CD14-positive monocyte (primary cell): ENCODE results near the gene CABP7. TPM values are rescaled to one million over a fixed set of nuclear protein-coding genes. Genes with fewer than 3 reads are reported as not detected.

Experiments used
- DNase-seq, 3 donors: peaks; one replicate each; pipeline ENCODE4 v3.0.0-alpha.2; 2011 to 2022
- H2AFZ ChIP-seq: 2 replicates; pipeline ENCODE4 v1.6.0; 2012; ENCODE audit warnings: mild to moderate bottlenecking, low read depth, low read length, inconsistent platforms; ENCODE audit not compliant: insufficient read depth, poor library complexity, severe bottlenecking
- H3K27ac ChIP-seq, 2 donors: 1 replicate in 1 of 2; 2 replicates in 1 of 2; pipeline ENCODE4 v1.5.1; 2012 to 2013; ENCODE audit warnings: low read length in 2 of 2, control low read depth in 1 of 2, inconsistent platforms in 1 of 2, low read depth in 1 of 2, mild to moderate bottlenecking in 1 of 2
- H3K27me3 ChIP-seq, 2 donors: one replicate each; pipeline versions ENCODE4 v1.6.0 to v1.6.1; 2011 to 2013; ENCODE audit warnings: low read length in 2 of 2; ENCODE audit not compliant: control insufficient read depth in 2 of 2, insufficient read depth in 2 of 2
- H3K36me3 ChIP-seq, 2 donors: replicated peaks in 1 of 2; 1 replicate in 1 of 2; 2 replicates in 1 of 2; pipeline versions ENCODE4 v1.5.1 to v1.6.1; 2012 to 2013; ENCODE audit warnings: low read length in 2 of 2, control low read depth in 1 of 2, inconsistent platforms in 1 of 2, mild to moderate bottlenecking in 1 of 2; ENCODE audit not compliant: insufficient read depth in 2 of 2, control insufficient read depth in 1 of 2
- H3K4me1 ChIP-seq, 2 donors: 1 replicate in 1 of 2; 2 replicates in 1 of 2; pipeline versions ENCODE4 v1.5.1 to v1.6.1; 2012 to 2013; ENCODE audit warnings: low read length in 2 of 2, control low read depth in 1 of 2, inconsistent platforms in 1 of 2, mild to moderate bottlenecking in 1 of 2, moderate library complexity in 1 of 2; ENCODE audit not compliant: insufficient read depth in 2 of 2, control insufficient read depth in 1 of 2
- H3K4me2 ChIP-seq: replicated peaks from 2 replicates; pipeline ENCODE3; 2012; ENCODE audit warnings: low read length, moderate library complexity, mild to moderate bottlenecking; ENCODE audit not compliant: poor library complexity, severe bottlenecking; ENCODE audit errors: extremely low read depth
- H3K4me3 ChIP-seq, 3 experiments: fragments of 200-600 bp in 1 of 3; sonication (generic) in 1 of 3; replicated peaks in 1 of 3; 1 replicate in 2 of 3; 2 replicates in 1 of 3; pipeline ENCODE4 v1.5.1; 2011 to 2013; ENCODE audit warnings: low read length in 3 of 3, mild to moderate bottlenecking in 3 of 3, control low read depth in 2 of 3, low read depth in 2 of 3, inconsistent platforms in 1 of 3, moderate library complexity in 1 of 3
- H3K79me2 ChIP-seq: 2 replicates; pipeline ENCODE4 v1.6.0; 2012; ENCODE audit warnings: mild to moderate bottlenecking, control low read depth, inconsistent platforms, low read length, moderate library complexity; ENCODE audit not compliant: insufficient read depth
- H3K9ac ChIP-seq: 2 replicates; pipeline ENCODE4 v1.6.0; 2017; ENCODE audit warnings: low read length, mild to moderate bottlenecking; ENCODE audit not compliant: insufficient read depth, poor library complexity, severe bottlenecking
- H3K9me3 ChIP-seq, 2 donors: replicated peaks in 1 of 2; 1 replicate in 1 of 2; 2 replicates in 1 of 2; pipeline versions ENCODE4 v1.5.1 to v1.6.1; 2012 to 2013; ENCODE audit warnings: low read length in 2 of 2, control low read depth in 1 of 2; ENCODE audit not compliant: control insufficient read depth in 1 of 2, insufficient read depth in 1 of 2
- H4K20me1 ChIP-seq: 2 replicates; pipeline ENCODE4 v1.6.0; 2012; ENCODE audit warnings: mild to moderate bottlenecking, low read length, control low read depth, moderate library complexity; ENCODE audit not compliant: insufficient read depth
- H3K27ac Mint-ChIP-seq, 7 donors: one replicate each; pipeline ENCODE4 v1.8.0; 2020; ENCODE audit warnings: mild to moderate bottlenecking in 7 of 7, mixed read lengths in 7 of 7, moderate library complexity in 6 of 7, inconsistent platforms in 2 of 7
- H3K27me3 Mint-ChIP-seq, 3 donors: one replicate each; pipeline ENCODE4 v1.8.0; 2021 to 2022; ENCODE audit warnings: low read depth in 3 of 3, mild to moderate bottlenecking in 3 of 3, mixed read lengths in 3 of 3, moderate library complexity in 3 of 3, inconsistent platforms in 1 of 3
- H3K36me3 Mint-ChIP-seq, 2 donors: one replicate each; pipeline ENCODE4 v1.8.0; 2020; ENCODE audit warnings: mixed read lengths in 2 of 2, inconsistent platforms in 1 of 2, mild to moderate bottlenecking in 1 of 2
- H3K4me1 Mint-ChIP-seq: one replicate; pipeline ENCODE4 v1.8.0; 2020; ENCODE audit warnings: mild to moderate bottlenecking, mixed read lengths
- H3K4me3 Mint-ChIP-seq, 2 donors: one replicate each; pipeline ENCODE4 v1.8.0; 2020; ENCODE audit warnings: mild to moderate bottlenecking in 2 of 2, mixed read lengths in 2 of 2, moderate library complexity in 1 of 2
- H3K9me3 Mint-ChIP-seq, 7 donors: one replicate each; pipeline ENCODE4 v1.8.0; 2020 to 2022; ENCODE audit warnings: mixed read lengths in 7 of 7, mild to moderate bottlenecking in 6 of 7, moderate library complexity in 6 of 7, inconsistent platforms in 2 of 7
- WGBS: methylation state at CpG from one replicate; pipeline ENCODE4 v1.1.5; 2013; ENCODE audit warnings: missing lambda C conversion rate; ENCODE audit not compliant: insufficient coverage; 5-methylcytosine and 5-hydroxymethylcytosine counted together
- intact Hi-C, 2 donors: fragments of 100-400 bp; cut with micrococcal nuclease; formaldehyde crosslinking; loops; one replicate each; pipeline versions ENCODE4 v1.15.0 to v1.15.1; 2023
- polyA plus RNA-seq, 3 donors: library from polyadenylated mRNA; depleted of rRNA in 1 of 3; unstranded in 2 of 3; stranded (reverse) in 1 of 3; fragments of 300-500 nt in 2 of 3; fragments of >200 nt in 1 of 3; fragmentation: Illumina TruSeq in 2 of 3; gene quantifications; 1 replicate in 2 of 3; 2 replicates in 1 of 3; pipeline ENCODE4 v1.2.3, GENCODE V29; 2012 to 2021
- TF ChIP-seq, protein P1 (sequence below): fragments of 200-600 bp; IDR thresholded peaks from one replicate; pipeline ENCODE4 v1.8.0; 2022; ENCODE audit warnings: antibody characterized with exemption, mild to moderate bottlenecking

The CABP7 gene
- polyA plus RNA-seq, 3 donors = 0.11 to 0.14 TPM; not detected in 1

- TF ChIP-seq, protein P1, sequence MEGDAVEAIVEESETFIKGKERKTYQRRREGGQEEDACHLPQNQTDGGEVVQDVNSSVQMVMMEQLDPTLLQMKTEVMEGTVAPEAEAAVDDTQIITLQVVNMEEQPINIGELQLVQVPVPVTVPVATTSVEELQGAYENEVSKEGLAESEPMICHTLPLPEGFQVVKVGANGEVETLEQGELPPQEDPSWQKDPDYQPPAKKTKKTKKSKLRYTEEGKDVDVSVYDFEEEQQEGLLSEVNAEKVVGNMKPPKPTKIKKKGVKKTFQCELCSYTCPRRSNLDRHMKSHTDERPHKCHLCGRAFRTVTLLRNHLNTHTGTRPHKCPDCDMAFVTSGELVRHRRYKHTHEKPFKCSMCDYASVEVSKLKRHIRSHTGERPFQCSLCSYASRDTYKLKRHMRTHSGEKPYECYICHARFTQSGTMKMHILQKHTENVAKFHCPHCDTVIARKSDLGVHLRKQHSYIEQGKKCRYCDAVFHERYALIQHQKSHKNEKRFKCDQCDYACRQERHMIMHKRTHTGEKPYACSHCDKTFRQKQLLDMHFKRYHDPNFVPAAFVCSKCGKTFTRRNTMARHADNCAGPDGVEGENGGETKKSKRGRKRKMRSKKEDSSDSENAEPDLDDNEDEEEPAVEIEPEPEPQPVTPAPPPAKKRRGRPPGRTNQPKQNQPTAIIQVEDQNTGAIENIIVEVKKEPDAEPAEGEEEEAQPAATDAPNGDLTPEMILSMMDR = no peak
- Histone ChIP-seq H3K9me3 (no peaks in the 10 kb centered on the region), H3K36me3 (peaks cover 38 to 64% of the 10 kb centered on the region in 2 donors), H3K27me3 (no peaks in the 10 kb centered on the region), H3K4me1 (no peaks in the 10 kb centered on the region), H4K20me1 (no peaks in the 10 kb centered on the region), H3K4me3 (no peak overlapping the region), H3K27ac (no peak overlapping the region), H3K9ac (no peak overlapping the region), H2AFZ (no peak overlapping the region), H3K79me2 (no peaks in the 10 kb centered on the region), H3K4me2 (no peak overlapping the region)
- H3K4me1 Mint-ChIP-seq = peaks cover 4% of the 10 kb centered on the region
- peak overlapping the region in 2 of 7 donors; percentile 25 to 47 for H3K27ac Mint-ChIP-seq
- H3K36me3 Mint-ChIP-seq = peaks cover 60 to 84% of the 10 kb centered on the region in 2 donors
- H3K9me3 Mint-ChIP-seq = peaks cover 0 to 2% (median 0%) of the 10 kb centered on the region in 7 donors
- no peak overlapping the region for H3K4me3 Mint-ChIP-seq
- intact Hi-C loops = no loop called here
- DNase-seq = no peak
- WGBS = 92% methylated on average over 18 of the region's 22 CpGs
- H3K27me3 Mint-ChIP-seq = peaks cover 1 to 7% (median 5%) of the 10 kb centered on the region in 3 donors
These were observed 17.7 kb downstream of the CABP7 start for GRCh38 chr22:29737251-29738117.

DNA sequence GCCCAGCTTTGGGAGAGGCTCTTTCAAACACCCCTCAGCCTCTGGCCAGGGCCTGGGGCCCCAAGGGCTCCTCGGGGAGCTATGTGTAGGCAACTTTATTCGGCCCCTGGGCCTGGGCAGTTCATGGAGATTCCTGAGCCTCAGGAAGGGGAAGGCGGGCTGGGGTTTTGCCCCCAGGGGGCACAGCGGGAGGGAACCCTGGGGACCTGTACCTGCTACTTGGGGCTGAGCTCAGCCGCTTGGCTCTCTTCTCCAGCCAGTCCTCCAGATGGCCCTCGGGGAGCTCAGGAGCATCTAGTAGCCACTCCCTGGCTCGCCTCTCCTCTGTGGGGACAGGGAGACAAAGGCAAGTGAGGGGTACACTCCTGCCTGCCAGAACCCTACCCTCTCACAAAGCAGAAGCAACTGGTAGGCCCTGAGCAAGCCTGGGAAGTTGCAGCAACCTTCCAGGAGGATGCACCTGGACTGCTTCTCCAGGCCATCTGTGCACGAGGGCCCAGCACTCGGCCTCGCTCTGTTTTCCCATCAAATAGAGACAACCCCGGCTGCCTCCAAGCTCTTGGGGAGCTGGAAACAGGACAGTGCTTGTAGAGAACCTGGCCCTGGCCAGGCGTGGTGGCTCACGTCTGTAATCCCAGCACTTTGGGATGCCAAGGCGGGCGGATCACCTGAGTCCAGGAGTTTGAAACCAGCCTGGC is 18.5 kb downstream of the CABP7 start:
- peak overlapping the region in 1 of 7 donors; percentile 25 for H3K27ac Mint-ChIP-seq
- WGBS = 81% methylated on average over 6 of the region's 15 CpGs

More for the DNA sequence above, 18.5 kb downstream of the CABP7 start:
- Histone ChIP-seq H3K36me3 (peaks cover 38 to 66% of the 10 kb centered on the region in 2 donors), H3K4me2 (no peak overlapping the region), H3K4me1 (no peaks in the 10 kb centered on the region), H3K4me3 (no peak overlapping the region), H3K79me2 (no peaks in the 10 kb centered on the region), H3K9me3 (no peaks in the 10 kb centered on the region), H3K27me3 (no peaks in the 10 kb centered on the region), H3K27ac (no peak overlapping the region), H3K9ac (no peak overlapping the region), H2AFZ (no peak overlapping the region), H4K20me1 (no peaks in the 10 kb centered on the region)
- H3K36me3 Mint-ChIP-seq = peaks cover 63 to 83% of the 10 kb centered on the region in 2 donors
- no peak overlapping the region for H3K4me3 Mint-ChIP-seq
- TF ChIP-seq, protein P1 = no peak
- peaks cover 0 to 2% (median 0%) of the 10 kb centered on the region in 7 donors for H3K9me3 Mint-ChIP-seq
- peaks cover 1 to 7% (median 5%) of the 10 kb centered on the region in 3 donors for H3K27me3 Mint-ChIP-seq
- intact Hi-C loops = no loop called here
- no peak for DNase-seq
- H3K4me1 Mint-ChIP-seq = peaks cover 4% of the 10 kb centered on the region
